PFSK-1 (cell line): Measurements from ENCODE around the gene RASGRF2.

Source experiments
- FOXP2 ChIP-seq: optimal IDR thresholded peaks from 2 replicates; pipeline ENCODE3; 2011; ENCODE audit warnings: borderline replicate concordance, control low read depth, inconsistent platforms; ENCODE audit not compliant: insufficient read depth; ENCODE audit errors: extremely low read length, extremely low read depth
- POLR2AphosphoS5 ChIP-seq: IDR thresholded peaks from 2 replicates; pipeline ENCODE4 v1.6.1; 2012; ENCODE audit warnings: low read depth, mild to moderate bottlenecking, control low read depth, low read length, moderate library complexity
- SIN3A ChIP-seq: IDR thresholded peaks from 2 replicates; pipeline ENCODE4 v1.6.1; 2012; ENCODE audit warnings: mild to moderate bottlenecking, low read length, moderate library complexity, borderline replicate concordance; ENCODE audit not compliant: insufficient read depth
- TAF1 ChIP-seq: IDR thresholded peaks from 2 replicates; pipeline ENCODE4 v1.6.1; 2012; ENCODE audit warnings: low read length, control low read depth, borderline replicate concordance; ENCODE audit not compliant: insufficient read depth
- TF ChIP-seq, protein P1 (sequence below), 2 experiments: IDR thresholded peaks; 2 replicates each; pipeline versions ENCODE4 v1.6.1 to v1.8.0; 2011 to 2012; ENCODE audit warnings: low read depth in 2 of 2, low read length in 2 of 2, control low read depth in 1 of 2, inconsistent platforms in 1 of 2, mild to moderate bottlenecking in 1 of 2, moderate library complexity in 1 of 2; ENCODE audit not compliant: insufficient read depth in 1 of 2

The RASGRF2 gene

DNA sequence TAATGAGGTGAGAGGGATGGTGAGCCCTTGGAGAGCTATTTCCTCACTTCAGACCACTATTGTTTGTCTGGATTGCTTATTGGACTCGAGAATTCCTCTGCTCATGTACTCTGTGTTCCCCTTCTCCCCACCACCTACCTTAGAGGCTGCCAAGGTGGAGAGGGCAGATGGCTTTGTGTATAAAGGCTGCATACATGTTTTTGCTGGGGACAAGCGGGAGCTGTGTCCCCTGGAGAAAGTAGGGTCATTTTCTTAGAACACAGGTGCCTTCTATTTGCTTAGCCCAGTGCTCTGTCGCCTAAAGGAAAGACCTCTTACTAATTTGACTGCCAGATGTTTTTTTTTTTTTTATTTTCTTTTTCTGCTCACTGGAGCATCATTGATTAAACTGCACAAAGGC lies 29.7 kb downstream of the RASGRF2 start:
- no peak for TF ChIP-seq SIN3A

DNA sequence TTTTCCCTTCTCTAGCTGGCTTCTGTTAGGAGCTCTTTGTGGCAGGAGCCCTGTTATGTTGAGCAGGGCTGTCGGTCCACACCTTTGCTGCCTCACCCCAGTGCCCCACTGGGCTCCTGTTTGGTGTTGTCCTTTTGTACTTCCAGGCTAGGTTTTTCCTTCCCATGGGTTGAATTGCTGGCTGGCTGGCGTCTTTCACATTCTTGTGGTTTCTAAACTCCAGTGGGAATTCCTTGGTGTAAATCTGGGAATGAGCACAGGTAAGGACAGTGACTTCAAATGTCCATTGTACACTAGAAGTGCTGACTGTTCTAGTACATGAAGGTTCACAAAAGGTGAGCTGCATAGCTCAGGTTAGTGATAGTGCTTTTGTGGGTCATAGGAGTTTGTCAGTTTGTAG lies 30.4 kb downstream of the RASGRF2 start:
- TF ChIP-seq, protein P1, sequence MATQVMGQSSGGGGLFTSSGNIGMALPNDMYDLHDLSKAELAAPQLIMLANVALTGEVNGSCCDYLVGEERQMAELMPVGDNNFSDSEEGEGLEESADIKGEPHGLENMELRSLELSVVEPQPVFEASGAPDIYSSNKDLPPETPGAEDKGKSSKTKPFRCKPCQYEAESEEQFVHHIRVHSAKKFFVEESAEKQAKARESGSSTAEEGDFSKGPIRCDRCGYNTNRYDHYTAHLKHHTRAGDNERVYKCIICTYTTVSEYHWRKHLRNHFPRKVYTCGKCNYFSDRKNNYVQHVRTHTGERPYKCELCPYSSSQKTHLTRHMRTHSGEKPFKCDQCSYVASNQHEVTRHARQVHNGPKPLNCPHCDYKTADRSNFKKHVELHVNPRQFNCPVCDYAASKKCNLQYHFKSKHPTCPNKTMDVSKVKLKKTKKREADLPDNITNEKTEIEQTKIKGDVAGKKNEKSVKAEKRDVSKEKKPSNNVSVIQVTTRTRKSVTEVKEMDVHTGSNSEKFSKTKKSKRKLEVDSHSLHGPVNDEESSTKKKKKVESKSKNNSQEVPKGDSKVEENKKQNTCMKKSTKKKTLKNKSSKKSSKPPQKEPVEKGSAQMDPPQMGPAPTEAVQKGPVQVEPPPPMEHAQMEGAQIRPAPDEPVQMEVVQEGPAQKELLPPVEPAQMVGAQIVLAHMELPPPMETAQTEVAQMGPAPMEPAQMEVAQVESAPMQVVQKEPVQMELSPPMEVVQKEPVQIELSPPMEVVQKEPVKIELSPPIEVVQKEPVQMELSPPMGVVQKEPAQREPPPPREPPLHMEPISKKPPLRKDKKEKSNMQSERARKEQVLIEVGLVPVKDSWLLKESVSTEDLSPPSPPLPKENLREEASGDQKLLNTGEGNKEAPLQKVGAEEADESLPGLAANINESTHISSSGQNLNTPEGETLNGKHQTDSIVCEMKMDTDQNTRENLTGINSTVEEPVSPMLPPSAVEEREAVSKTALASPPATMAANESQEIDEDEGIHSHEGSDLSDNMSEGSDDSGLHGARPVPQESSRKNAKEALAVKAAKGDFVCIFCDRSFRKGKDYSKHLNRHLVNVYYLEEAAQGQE (IDR thresholded peaks at IDR 0.05; ENCODE audit: insufficient read depth in 1 of 2, low read depth in 2 of 2, low read length in 2 of 2): no peak
- TF ChIP-seq TAF1 (no peak), SIN3A (no peak), POLR2AphosphoS5 (no peak), FOXP2 (no peak)

DNA sequence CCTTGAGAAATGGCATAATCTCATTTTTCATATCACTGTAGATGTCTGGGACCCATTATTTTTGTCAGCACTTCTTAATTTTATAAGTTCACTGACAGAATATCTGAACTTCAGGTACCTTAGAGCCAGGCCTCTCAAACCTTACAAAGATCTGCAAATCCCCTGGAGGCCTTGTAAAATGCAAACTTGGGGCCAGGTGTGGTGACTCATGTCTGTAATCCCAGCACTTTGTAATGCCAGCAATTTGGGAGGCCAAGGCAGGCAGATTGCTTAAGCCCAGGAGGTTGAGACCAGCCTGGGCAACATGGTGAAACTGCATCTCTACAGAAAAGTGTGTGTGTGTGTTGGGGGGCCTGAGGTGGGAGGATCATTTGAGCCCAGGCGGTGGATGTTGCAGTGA lies 30.8 kb downstream of the RASGRF2 start:
- TF ChIP-seq SIN3A (no peak), FOXP2 (no peak), TAF1 (no peak), POLR2AphosphoS5 (no peak)
- TF ChIP-seq, protein P1 (IDR thresholded peaks at IDR 0.05; ENCODE audit: insufficient read depth in 1 of 2, low read depth in 2 of 2, low read length in 2 of 2): no peak

DNA sequence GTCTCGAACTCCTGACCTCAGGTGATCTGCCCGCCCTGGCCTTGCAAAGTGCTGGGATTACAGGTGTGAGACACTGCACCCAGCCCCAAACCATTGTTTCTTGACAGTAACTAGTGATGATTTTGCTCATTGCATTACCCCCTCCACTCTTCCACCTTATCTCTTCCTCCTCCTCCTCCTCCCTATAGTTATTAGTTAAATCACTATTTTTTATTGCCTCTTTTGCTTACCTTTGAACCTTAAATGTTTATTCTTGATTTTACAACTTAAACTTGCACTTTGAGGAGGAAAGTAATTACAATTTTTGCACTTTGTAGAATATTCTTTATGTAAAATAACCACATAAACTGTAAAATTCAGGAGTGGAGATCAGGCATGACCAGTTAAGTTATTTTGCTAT lies 35.7 kb downstream of the RASGRF2 start:
- TF ChIP-seq, protein P1 (IDR thresholded peaks at IDR 0.05; ENCODE audit: insufficient read depth in 1 of 2, low read depth in 2 of 2, low read length in 2 of 2): no peak
- no peak for TF ChIP-seq POLR2AphosphoS5
- no peak for TF ChIP-seq SIN3A
- TF ChIP-seq FOXP2: no peak
- TF ChIP-seq TAF1: no peak

DNA sequence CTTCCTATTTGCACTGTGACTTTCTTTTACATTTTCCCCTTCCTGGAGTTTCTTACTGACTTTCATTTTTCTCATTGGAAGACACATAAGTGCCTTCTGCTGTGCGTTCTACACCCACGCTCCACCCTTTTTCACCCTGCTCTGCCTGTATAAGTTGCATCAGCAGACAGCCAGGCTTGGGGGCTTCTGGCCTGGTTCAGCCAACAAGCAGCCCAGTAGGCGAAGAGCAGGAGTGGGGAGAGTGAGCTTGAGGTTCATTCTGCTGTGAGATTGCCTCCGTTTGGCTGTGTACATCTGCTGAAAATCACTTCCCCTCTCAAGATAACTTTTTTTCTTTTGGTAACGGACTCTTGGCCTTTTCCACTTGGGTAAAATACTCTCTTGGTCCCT lies 38.4 kb downstream of the RASGRF2 start:
- TF ChIP-seq SIN3A (no peak), TAF1 (no peak), POLR2AphosphoS5 (no peak), FOXP2 (no peak)
- TF ChIP-seq, protein P1 (IDR thresholded peaks at IDR 0.05; ENCODE audit: insufficient read depth in 1 of 2, low read depth in 2 of 2, low read length in 2 of 2): no peak
